ENCODE measurements around the gene FSTL4.

DNA sequence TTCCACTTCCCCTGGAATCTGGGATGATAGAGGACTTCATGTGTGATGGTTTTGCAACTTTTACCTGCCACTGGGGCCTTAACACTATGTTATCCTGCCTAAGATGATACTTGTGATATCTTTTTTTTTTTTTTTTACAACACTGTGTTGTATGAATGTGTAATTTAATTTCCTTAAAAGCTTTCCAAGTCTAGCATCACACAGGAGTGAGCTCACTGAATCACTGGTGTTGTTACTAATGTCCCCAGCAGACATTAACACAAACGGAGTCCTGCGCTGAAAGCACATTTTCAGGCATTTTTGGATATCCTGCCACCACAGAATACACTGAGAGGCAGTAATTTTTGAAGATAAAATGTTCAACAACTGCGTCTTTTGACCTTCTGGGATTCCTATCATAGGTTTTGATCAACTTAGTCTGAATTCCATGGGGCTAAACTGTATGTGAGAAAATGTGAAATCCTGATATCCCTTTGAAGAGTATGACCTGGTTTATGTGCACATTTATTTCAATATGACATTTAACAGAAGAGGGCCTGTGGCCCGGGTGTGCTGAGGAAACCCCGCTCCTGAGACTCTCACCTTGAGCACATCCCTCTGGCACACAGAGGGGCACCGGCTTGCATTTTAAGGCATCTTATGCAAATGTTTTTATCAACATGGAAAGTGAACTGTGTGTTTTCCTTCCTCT, 118.0 kb downstream of the FSTL4 start:
- TF ChIP-seq, protein P1, sequence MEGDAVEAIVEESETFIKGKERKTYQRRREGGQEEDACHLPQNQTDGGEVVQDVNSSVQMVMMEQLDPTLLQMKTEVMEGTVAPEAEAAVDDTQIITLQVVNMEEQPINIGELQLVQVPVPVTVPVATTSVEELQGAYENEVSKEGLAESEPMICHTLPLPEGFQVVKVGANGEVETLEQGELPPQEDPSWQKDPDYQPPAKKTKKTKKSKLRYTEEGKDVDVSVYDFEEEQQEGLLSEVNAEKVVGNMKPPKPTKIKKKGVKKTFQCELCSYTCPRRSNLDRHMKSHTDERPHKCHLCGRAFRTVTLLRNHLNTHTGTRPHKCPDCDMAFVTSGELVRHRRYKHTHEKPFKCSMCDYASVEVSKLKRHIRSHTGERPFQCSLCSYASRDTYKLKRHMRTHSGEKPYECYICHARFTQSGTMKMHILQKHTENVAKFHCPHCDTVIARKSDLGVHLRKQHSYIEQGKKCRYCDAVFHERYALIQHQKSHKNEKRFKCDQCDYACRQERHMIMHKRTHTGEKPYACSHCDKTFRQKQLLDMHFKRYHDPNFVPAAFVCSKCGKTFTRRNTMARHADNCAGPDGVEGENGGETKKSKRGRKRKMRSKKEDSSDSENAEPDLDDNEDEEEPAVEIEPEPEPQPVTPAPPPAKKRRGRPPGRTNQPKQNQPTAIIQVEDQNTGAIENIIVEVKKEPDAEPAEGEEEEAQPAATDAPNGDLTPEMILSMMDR (IDR thresholded peaks at IDR 0.05; ENCODE audit: low read length), result no peak
- no peak for TF ChIP-seq EZH2 (optimal IDR thresholded peaks at IDR 0.05; ENCODE audit: low read depth, low read length)
- no peak for TF ChIP-seq EZH2phosphoT487 (IDR thresholded peaks at IDR 0.05; ENCODE audit: low read length)
